Stimulated activated CD4-positive, alpha-beta T cell treated with anti-CD3 and anti-CD28 coated beads, Interleukin-4, amount 100 ng/mL, for 1 hour (primary cell): ENCODE measurements around the gene MUCL1.
A peak's percentile ranks its signal among the peaks of the same experiment; 100 is the strongest.
"Not testable (repeated sequence)": the region's sequence is repeated elsewhere in the genome, so short reads cannot be mapped to it uniquely, and the experiment has no call there.

Experiments used
- DNase-seq: peaks from one replicate; pipeline ENCODE4 v3.0.0-alpha.2; 2020

Gene MUCL1

GRCh38 chr12:54853933-54854538 is at the start of gene MUCL1:
Gene MUCL1, plus strand, starts transcription at chr12:54854516. Its CDS starts 67 bp downstream, at chr12:54854583.
- peak; percentile 49 for DNase-seq

GRCh38 chr12:54821676-54822075 is 32.6 kb upstream of the MUCL1 start:
- DNase-seq = no peak

GRCh38 chr12:54824402-54824801 is 29.9 kb upstream of the MUCL1 start:
- DNase-seq = no peak

DNA sequence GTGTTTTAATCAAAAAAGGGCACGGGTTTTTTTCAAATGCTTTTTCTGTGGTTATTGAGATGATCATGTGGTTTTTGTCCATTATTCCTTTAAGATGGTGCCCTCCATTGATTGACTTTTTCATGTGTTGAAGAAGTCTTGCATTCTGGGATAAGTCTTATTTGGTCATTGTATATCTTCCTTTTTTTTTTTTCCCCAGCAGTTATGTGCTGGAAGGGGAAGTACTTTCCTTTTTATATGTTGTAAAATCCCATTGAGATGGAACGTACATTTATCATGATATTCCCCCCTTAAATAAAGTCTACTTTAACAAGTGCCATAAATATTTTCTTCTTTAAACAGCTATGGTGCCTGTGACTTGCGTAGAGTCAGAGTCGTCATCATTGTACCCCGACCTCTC is 24.8 kb upstream of the MUCL1 start:
- no peak for DNase-seq

- no peak for DNase-seq
These were observed 24.1 kb upstream of the MUCL1 start for GRCh38 chr12:54830199-54830598.

DNA sequence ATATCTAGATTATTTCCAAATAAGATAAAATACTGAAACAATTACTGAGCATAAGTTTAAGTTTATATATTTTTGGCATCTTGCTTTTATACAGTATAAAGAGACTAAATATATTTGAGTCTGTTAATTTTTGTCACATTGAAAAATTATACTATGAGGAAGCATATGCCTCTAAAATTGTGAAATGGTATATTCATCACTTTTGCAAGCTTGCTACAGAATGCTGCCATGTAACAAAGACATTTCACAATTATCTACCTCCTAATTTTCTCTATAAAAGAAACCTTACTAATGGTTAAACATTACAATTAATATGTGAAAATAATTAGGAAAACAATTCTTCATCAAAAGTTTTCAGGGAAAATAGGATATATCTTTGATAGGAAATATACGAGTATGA is 22.7 kb upstream of the MUCL1 start:
- no peak for DNase-seq

- DNase-seq = no peak
These were observed 14.0 kb upstream of the MUCL1 start for GRCh38 chr12:54840244-54840865.

GRCh38 chr12:54857406-54857805 is 3.1 kb downstream of the MUCL1 start:
- DNase-seq = no peak

DNA sequence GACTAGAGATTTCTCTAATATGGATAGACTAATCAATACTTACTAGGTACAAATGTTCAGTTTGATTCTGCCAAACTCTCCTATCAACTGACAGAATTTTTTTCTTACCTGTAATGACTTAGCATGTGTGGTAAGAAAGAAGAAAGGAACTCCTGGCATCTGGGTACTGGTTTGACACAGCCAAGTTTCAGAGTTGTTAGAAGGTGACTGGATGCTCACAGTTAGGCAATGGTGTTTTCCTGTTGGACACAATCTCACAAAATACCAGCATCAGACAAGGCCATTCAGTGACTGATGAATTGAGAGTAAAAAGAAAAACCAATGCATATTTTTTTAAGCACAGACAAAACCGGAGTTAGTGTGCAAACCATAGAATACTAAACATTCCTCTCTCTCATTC is 4.2 kb downstream of the MUCL1 start:
- DNase-seq = no peak

DNA sequence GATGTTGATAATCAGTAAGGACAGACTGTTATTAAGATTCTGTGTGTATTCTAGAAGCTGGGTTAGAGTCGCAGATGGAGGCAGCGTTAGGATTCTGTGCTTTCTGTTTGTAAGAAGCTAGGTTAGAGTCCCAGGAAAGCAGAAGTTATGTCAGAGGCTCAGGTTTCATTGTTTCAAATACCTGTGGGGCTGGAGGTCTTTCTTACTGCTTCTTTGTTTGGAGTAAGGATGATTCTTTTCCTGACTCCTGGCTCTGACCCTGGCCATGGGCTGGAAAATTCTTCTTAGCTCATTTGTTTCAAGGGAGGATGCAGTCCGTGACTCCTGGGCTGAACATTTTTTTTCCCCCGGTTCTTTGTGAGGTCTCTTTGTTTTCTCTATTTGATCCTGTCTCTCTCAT is 5.2 kb downstream of the MUCL1 start:
- DNase-seq = no peak

DNA sequence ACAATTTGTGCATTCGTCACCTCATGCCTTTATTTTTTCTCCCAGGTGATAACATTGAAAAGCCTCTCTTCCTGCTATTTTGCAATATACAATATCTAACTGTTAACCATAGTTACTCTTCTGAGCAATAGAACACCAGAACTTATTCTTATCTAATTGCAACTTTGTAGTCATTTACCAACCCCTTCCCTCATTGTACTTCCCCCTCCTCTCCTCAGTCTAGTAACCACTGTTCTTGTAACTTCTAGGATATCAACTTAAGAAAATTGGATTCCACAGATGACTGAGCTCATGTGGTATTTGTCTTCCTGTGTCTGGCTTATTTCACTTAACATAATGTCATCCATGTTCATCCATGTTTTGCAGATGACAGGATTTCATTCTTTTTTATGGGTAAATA is 7.6 kb downstream of the MUCL1 start:
- no peak for DNase-seq

GRCh38 chr12:54863948-54864618 is 9.8 kb downstream of the MUCL1 start:
- no peak for DNase-seq

- no peak for DNase-seq
These were observed 11.5 kb downstream of the MUCL1 start for GRCh38 chr12:54865683-54866324.

DNA sequence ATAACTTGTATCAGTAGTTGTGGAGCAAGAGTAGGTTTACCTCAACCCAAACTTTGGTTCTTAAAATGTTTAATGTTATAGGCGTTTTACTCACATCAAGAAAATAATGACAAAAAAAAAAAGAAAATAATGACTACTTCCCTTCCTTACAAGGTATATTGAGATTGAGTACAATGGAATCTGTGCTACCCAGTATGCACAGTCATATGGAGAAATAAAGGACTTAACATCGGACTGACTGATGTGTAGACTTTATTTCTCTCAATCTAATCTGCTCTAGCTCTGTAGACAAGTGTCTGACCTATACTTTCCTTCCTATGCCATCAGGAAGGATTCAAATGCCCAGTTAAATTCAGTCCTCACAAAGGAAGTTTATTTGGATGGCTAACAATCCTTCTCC is 14.4 kb downstream of the MUCL1 start:
- DNase-seq = no peak

DNA sequence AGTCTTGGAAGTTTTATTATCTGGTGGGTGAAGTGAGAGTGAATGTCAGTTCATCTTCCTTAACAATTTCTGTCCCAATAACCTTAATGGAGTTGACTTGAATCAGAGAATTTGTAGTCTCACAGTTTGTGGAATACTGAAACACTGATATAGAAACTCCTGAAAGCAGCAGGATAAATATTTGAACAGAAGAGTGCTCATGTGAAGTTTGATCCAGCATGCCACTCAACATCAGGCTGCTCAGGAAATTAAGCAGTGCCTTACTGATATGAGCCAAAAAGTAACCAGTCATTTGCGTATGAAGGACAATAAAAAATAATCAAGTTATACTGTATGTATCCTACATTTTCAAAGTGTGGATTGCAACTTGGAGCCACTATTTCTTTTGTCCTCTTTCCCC is 15.7 kb downstream of the MUCL1 start:
- DNase-seq = no peak

- no peak for DNase-seq
These were observed 16.3 kb downstream of the MUCL1 start for GRCh38 chr12:54870617-54871016.

DNA sequence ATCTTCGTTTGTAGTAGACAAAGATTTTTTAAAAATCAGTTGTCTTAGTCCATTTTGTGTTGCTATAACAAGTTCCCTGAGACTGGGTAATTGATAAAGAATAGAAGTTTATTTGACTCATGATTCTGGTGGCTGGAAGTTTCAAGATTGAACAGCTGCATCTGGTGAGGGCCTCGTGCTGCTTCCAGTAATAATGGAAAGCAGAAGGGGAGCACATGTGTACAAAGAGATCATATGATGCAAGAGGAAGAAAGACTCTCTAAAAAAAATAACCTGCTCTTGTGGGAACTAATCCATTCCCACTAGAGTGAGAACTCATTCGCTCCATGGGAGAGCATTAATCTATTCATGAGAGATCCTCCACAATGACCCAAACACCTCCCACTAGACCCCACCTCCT is 24.8 kb downstream of the MUCL1 start:
- no peak for DNase-seq

DNA sequence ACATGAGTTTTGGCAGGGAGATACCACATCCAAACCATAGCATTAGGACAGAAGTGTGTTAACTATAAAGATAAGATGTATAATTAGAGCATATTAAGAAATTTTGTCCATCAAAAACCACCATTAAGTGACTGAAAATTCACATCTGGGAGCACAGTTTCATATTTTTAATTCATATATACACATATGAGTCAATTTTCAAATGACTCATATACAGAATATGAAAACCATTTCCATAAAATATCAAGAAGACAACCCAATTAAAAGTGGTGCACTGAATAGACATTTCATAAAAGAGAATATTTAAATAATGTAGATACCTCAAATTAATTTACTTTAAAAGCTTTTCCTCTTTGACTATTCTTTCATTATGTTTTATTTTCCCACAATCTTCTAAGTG is 25.3 kb downstream of the MUCL1 start:
- no peak for DNase-seq

GRCh38 chr12:54882079-54882478 is 27.8 kb downstream of the MUCL1 start:
- no peak for DNase-seq

DNA sequence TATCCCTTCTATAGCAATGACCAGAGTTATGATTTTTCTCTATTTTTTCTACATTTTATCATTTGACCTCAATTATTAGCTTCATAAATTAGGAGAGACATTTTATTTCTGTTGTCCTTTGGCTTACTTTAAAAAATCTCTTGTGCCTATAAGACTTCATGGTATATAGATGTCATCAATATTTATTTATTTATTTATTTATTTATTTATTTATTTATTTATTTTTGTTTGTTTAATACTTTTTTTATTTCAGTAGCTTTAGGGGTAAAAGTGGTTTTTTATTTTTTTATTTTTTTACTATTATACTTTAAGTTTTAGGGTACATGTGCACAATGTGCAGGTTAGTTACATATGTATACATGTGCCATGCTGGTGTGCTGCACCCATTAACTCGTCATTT is 28.3 kb downstream of the MUCL1 start:
- not testable (repeated sequence) for DNase-seq

DNA sequence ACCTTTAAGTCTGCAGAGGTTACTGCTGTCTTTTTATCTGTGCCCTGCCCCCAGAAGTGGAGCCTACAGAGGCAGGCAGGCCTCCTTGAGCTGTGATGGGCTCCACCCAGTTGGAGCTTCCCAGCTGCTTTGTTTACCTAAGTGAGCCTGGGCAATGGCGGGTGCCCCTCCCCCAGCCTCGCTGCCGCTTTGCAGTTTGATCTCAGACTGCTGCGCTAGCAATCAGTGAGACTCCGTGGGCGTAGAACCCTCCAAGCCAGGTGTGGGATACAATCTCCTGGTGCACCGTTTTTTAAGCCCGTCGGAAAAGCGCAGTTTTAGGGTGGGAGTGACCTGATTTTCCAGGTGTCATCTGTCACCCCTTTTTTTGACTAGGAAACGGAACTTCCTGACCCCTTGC is 34.1 kb downstream of the MUCL1 start:
- not testable (repeated sequence) for DNase-seq

GRCh38 chr12:54890339-54890738 is 36.0 kb downstream of the MUCL1 start:
- DNase-seq = no peak

GRCh38 chr12:54891717-54892478 is 37.6 kb downstream of the MUCL1 start:
- DNase-seq = no peak
